GM19397 (cell line): ENCODE results near the gene SMIM14.
"Not testable (repeated sequence)": the region's sequence is repeated elsewhere in the genome, so short reads cannot be mapped to it uniquely, and the experiment has no call there.

Experiments
- ATAC-seq: cut with Tn5 transposase; IDR thresholded peaks from one replicate; pipeline ENCODE4 v1.9.1; 2021; ENCODE audit warnings: mild to moderate bottlenecking, moderate library complexity; ENCODE audit not compliant: unreplicated experiment

Gene SMIM14

DNA sequence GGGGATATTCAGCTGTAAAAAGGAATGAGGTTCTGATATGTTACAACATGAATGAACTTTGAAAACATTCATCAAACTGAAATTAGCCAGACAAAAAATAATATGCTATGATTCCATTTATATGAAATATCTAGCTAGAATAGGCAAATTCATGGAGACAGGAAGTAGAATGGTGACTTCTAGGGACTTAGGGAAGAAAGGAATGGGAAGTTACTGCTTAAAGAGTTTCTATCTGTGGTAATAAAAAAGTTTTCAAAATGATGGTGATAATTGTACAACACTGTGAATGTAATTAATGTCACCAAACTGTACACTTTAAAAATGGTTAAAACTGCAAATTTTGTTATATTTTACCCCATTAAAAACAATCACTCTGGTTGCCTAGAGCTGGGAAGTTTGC, 30.2 kb downstream of the SMIM14 start:
- no peak for ATAC-seq

- ATAC-seq = no peak
Observed at GRCh38 chr4:39606747-39607146, 31.9 kb downstream of the SMIM14 start.

GRCh38 chr4:39597695-39598381, 40.8 kb downstream of the SMIM14 start:
- ATAC-seq = no peak

- no peak for ATAC-seq
Observed at GRCh38 chr4:39596971-39597370, 41.7 kb downstream of the SMIM14 start.

DNA sequence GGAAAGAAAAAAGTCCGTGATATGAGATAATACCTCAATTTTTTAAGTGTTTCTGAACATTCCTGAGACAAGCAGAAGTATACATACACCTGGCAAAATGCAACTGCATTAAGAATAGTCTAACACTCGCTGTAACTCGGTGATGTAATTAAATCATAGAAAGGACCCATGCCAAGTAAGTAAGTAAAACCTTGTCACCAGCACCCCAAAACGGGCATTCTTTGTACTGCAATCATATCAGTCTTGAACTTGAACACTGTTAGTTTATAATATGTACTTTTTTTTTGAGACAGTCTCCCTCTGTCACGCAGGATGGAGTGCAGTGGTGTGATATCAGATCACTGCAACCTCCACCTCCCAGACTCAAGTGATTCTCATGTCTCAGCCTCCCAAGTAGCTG, 47.4 kb downstream of the SMIM14 start:
- ATAC-seq = no peak

DNA sequence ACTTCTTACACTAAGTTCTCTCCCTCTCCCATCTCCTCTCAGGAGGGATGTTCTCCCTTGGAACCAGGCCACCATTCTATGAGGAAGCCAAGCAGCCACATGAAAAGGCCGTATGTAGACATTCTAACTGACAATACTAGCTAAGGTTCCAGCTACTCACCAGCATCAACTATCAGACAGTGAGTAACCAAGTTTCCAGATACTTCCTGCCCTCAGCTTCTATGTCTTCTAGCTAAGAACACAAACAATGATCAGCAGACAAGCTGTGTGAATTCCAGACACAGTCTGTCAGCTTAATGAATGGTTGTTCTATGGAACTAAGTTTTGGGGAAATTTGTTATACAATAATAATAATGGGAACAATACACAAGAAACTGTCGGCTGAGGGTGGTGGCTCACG, 50.8 kb downstream of the SMIM14 start:
- ATAC-seq = no peak

DNA sequence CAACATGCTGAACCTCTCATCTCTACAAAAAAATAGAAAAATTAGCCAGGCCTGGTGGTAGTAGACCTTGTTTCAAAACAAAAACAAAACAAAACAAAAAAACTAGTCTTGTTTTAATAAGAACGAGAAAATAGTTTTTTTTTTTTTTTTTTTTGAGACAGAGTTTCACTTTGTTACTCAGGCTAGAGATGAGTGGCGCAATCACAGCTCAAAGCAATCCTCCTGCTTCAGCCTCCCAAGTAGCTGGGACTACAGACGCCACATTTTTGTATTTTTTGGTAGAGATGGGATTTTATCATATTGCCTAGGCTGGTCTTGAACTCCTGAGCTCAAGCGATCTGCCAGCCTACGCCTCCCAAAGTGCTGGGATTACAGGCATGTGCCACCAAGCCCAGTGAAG, 63.7 kb downstream of the SMIM14 start:
- no peak for ATAC-seq

GRCh38 chr4:39571504-39571903, 67.2 kb downstream of the SMIM14 start:
- no peak for ATAC-seq

DNA sequence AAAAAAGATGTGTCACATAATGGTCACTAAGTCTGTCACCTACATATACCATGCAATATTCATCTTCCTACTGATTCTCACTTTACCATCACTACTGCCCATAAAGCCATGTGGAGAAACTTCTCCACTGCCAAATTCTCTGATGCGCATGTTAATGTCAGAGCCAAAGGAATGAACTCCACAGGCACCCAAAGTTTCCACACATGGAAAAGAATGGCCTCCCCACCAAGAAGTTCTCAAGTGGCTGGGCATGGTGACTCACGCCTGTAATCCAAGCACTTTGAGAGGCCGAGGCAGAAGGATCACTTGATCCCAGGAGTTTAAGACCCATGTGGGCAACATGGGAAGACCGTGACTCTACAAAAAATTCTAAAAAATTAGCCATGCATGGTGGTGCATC, 67.6 kb downstream of the SMIM14 start:
- no peak for ATAC-seq

DNA sequence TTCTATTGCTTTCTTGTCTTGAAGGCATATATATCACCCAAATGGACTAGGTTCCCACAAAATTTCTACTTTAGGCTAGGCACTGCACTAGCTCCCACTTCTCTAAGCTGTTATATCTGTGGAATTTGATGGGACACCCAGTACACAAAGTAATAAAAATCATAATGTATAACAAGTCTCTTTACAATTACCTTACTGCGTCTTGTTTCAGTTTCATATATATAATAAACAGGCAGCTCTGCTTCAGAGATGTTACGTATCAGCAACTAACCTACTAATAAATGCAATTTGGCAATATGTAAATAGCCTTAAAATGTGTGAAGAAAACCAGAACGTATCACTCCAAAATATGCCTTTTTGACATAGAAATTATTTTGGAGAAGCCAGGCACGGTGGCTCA, 69.5 kb downstream of the SMIM14 start:
- ATAC-seq = no peak

DNA sequence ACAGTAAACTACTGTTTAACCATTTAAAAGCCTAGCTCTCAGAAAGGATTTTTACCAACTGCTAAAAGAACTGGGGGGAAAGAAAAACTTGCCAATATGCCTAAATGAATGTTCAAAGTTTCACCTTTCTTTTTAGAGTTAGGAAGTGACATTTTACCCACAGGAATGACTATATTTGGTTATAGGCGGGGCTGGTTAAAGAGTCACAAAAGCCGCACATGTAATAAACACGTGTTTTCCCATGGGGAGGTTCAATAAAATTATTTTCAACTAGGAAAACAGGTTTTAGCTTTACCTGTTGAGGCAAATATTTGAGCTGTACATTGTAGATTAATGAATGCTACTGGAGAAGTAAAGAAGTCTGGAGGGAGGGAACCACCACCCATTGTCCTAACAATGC, 69.9 kb downstream of the SMIM14 start:
- ATAC-seq = no peak

DNA sequence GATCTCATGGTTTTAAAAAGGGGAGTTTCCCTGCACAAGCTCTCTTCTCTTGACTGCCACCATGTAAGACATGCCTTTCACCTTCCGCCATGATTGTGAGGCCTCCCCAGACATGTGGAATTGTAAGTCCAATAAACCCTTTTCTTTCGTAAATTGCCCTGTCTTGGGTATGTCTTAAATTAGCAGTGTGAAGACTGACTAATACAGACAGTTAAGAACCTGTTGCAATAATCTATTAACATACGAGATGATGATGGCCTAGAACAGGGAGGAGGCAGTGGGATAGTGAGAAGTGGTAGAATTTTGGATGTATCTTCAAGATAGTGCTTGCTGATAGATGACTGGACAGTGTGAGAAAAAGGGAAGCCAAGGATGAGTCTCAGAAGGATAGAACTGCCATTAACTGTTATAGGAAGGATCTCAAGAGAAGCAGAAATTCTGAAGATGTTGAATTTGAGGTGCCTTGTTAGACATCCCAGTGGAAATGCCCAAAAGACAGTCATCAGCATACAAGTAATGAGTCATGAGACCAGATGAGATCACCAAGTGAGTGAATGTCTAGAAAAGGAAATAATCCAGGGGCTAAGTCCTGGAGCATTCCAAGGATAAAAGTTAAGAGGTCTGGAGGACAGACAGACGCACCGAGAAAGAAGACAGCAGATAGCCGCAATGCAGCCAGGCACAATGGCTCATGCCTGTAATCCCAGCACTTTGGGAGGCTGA, 72.6 kb downstream of the SMIM14 start:
- ATAC-seq = no peak

GRCh38 chr4:39563346-39563847, 75.3 kb downstream of the SMIM14 start:
- no peak for ATAC-seq

GRCh38 chr4:39562792-39563191, 75.9 kb downstream of the SMIM14 start:
- ATAC-seq = no peak

DNA sequence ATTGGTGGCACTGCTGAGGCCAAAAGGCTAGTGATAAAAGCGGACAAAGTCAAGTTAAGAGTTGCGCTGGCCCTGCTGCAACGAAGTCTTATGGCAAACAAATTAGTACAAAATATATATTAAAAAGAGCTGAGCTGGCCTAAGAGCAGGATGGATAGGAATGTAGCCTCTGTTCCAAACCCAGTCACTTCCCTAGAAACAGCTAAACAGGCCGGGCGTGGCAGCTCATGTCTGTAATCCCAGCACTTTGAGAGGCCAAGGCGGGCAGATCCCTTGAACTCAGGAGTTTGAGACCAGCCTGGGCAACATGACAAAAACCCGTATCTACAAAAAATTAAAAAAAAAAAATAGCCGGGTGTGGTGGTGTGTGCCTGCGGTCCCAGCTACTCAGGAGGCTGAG, 79.0 kb downstream of the SMIM14 start:
- ATAC-seq = no peak

- ATAC-seq = no peak
Observed at GRCh38 chr4:39555472-39555871, 83.2 kb downstream of the SMIM14 start.

DNA sequence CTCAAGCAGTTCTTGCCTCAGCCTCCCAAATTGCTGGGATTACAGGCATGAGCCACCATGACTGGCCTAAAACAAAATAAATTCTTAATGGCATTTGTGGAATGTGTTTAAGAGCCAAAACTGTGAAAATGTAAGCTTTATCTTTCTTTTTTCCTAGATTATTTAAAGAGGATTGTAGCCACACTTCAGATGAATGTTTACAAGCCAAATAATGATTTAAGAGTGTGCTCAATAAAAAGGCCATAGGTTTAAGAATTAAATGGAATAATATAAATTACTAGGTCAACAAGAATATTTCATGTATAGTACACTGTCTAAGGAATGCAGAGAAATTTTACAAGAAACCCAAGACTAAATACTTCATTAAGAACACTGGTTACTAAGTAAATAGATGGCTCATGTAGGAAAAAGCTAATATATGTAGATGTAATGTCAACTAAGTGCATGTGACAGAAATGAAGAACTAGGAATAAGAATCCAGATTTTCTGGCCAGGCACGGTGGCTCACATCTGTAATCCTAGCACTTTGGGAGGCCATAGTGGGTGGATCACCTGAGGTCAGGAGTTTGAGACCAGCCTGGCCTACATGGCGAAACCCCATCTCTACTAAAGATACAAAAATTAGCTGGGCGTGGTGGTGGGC, 90.1 kb downstream of the SMIM14 start:
- no peak for ATAC-seq

DNA sequence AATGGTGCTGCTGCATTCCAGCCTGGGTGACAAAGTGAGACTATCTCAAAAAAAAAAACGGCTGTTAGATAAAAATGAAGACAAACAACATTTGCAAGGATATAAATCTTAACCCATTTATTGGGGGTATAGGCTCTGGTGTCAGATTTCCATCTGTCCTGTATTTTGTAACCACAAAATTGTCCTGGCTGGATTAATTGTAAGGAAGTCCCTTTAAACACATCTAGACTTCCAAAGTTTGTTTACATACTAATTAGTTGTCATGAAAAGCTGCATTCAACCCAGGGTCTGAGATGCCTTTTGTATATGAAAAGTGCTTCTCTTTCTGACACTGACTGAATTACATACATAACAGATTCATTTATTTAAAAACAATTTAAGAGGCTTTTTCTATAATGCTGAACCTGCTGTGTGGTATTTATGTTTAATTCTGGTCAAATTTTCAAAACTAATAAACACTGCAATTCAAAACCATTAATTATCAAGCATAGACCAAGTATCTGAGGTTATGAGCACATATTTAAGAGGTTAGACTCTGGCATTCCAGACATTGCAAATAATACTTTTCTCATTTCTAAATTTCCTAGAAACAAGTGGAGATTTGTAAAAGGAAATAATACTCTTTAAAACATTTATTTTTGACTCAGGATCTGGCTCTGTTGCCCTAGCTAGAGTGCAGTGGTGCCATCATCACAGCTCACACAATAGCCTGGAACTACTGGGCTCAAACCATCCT, 93.9 kb downstream of the SMIM14 start:
- no peak for ATAC-seq

GRCh38 chr4:39544080-39544479, 94.6 kb downstream of the SMIM14 start:
- not testable (repeated sequence) for ATAC-seq

DNA sequence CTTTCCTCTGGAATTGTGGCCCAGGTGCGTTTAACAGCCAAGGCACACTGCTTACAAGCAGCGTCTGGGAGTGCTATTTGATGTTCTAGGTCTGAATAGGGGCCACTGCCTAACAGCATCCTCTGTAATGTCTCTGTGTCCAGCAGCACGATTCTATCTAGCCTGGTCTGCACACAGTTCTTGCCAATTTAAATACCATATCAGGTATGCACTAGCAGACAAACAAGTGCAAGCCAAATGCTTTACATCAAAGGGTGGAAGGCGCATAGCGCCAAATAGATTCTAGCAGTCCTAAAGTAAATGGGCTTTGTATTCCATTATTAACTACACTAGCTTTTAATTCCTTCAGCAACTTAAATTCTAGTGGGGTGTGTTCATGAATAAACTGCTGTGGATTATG, 95.6 kb downstream of the SMIM14 start:
- no peak for ATAC-seq

- no peak for ATAC-seq
Observed at GRCh38 chr4:39542611-39543012, 96.1 kb downstream of the SMIM14 start.
